Uterus (tissue), 2 donors: ENCODE measurements around the gene OSBPL1A.

Experiments used
- CTCF ChIP-seq, 4 experiments: fragments of 200-600 bp in 2 of 4; fragments of 450-650 bp in 2 of 4; sonication (generic) in 2 of 4; IDR thresholded peaks; one replicate each; pipeline ENCODE4 v1.5.1; 2016 to 2019; ENCODE audit warnings: antibody characterized with exemption in 4 of 4, mild to moderate bottlenecking in 2 of 4, moderate library complexity in 1 of 4
- POLR2A ChIP-seq, 2 donors: fragments of 450-650 bp; IDR thresholded peaks; one replicate each; pipeline ENCODE4 v1.6.1; 2016; ENCODE audit warnings: antibody characterized with exemption in 2 of 2, mild to moderate bottlenecking in 1 of 2, moderate library complexity in 1 of 2

GRCh38 chr18:24322584-24323136, 75.0 kb downstream of the OSBPL1A start:
- no peak for TF ChIP-seq POLR2A (IDR thresholded peaks at IDR 0.05)
- no peak for TF ChIP-seq CTCF (IDR thresholded peaks at IDR 0.05)
